GM12872 (cell line): ENCODE data around the gene PIGQ.

Source experiments
- TF ChIP-seq, protein P1 (sequence below): IDR thresholded peaks from 3 replicates; pipeline ENCODE4 v1.5.1; 2011; ENCODE audit warnings: low read depth, mild to moderate bottlenecking, low read length, moderate library complexity; ENCODE audit not compliant: insufficient read depth

The PIGQ gene

DNA sequence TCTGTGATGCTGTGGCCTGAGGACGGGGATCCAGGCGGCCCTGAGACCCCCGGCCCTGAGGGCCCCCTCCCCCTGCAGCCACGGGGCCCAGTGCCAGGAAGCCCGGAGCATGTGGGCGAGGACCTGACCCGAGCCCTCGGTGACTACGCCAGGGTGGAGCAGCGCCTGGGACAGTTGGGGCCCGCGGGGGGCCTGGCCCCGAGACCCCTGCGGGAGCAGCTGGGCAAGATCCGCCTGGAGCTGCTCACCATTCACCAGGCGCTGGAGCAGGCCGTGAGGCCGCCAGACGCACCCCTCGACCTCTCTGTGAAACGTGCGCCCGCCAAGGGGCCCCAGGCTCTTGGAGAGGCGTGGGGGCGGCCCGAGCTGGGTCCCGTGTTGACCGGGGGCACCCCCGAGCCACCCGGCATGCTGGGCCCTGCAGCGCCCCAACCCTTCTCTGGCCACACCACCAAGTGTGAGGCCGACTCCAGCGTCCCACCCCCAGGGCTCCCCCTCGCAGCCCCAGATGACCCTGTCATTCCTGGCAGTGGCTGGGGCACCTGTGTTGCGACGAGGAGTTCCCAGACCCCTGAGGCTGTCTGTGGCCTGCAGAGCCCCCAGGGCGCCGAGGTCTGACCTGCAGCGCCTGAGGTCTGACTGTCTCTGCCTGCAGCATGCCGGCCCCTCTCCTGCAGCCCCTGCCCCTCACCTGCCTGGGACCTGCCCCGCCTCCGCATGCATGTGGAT, 4.9 kb upstream of the PIGQ start:
- TF ChIP-seq, protein P1, sequence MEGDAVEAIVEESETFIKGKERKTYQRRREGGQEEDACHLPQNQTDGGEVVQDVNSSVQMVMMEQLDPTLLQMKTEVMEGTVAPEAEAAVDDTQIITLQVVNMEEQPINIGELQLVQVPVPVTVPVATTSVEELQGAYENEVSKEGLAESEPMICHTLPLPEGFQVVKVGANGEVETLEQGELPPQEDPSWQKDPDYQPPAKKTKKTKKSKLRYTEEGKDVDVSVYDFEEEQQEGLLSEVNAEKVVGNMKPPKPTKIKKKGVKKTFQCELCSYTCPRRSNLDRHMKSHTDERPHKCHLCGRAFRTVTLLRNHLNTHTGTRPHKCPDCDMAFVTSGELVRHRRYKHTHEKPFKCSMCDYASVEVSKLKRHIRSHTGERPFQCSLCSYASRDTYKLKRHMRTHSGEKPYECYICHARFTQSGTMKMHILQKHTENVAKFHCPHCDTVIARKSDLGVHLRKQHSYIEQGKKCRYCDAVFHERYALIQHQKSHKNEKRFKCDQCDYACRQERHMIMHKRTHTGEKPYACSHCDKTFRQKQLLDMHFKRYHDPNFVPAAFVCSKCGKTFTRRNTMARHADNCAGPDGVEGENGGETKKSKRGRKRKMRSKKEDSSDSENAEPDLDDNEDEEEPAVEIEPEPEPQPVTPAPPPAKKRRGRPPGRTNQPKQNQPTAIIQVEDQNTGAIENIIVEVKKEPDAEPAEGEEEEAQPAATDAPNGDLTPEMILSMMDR = no peak

DNA sequence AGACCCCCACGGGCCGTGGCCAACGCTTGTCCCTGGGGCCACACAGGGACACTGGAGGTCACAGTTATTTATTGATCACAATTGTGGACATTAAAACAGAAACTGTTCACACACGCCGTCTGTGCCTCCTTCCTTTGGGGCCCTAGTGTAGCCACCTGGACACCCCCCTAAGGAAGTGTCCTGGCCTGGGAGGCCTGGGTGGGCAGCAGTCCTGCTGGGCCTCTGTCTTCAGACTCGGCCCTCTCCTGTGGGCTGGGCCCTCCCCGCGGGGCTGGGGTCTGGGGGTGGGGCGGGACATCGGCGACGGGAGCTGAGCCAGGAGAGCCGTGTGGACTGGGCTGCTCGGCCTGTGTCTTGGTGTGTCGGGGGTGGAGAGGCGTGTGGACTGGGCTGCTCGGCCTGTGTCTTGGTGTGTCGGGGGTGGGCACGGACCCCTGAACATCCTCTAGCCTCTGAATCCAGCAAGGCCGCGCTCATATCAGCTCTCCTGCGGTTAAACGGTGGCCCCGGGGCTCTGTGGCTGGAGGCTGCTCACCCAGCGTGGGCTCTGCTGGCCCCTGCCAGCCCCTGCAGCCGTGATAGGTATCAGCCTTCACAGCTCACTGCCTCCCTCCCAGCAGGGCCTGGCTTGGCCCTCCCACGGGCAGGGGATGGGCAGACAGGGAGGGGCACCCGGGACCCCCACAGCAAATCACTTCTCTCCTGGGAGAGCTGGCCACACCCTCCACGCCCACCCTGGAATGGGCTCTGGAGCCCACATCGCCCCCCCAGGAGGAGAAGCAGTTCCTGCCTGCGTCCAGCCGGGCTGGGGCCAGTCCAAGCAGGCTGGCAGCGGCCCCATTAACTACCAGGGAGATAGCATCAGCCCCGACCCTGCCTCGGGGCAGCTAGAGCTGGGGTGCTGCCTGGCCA, 4.1 kb upstream of the PIGQ start:
- TF ChIP-seq, protein P1 = no peak

DNA sequence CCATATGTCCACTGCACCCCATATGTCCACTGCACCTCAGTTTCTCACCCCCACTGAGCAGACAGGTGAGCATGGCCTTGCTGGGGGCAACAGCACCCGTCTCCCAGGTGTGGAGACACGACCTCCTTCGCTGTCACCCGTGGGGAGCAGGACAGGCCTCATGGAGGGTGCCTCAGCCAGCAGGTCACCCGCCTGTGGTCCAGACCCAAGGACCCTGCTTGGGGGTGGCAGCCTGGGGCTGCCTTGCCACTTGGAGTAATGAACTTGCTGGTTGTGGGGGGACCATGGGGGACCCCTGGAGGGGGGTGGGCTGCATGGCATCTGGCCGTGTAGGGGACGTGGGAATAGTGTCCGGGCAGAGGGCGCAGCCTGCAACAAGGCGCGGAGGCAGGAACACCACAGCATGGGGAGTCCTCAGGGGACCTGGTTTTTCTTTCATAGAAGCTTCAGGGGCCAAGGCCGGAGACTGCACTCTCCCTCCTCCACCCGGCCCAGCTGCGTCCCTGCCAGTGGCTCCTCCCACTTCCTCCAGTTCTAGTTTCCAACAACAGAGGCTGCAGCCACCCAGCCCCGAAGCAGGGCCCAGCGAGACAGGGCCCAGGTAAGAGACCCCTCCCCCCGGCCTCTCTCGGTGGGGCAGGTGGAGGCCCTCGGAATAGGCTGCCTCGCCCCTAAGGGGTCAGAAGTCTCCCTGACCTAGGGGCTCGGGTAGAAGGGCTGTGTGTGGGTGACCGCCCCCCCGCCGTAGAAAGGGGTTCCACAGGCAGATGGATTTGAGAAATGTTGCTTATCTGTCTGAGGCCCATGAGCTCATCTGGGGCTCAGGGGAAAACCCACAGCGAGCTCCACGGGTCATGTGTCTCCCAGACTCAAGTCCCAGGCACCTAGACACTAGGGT, 3.0 kb upstream of the PIGQ start, which contains the start of gene NHLRC4:
TSS of gene NHLRC4 (plus strand) at position 531 of the 898 bp plus-strand sequence. CDS start 1,043 bp downstream, outside the sequence.
- TF ChIP-seq, protein P1 = no peak

DNA sequence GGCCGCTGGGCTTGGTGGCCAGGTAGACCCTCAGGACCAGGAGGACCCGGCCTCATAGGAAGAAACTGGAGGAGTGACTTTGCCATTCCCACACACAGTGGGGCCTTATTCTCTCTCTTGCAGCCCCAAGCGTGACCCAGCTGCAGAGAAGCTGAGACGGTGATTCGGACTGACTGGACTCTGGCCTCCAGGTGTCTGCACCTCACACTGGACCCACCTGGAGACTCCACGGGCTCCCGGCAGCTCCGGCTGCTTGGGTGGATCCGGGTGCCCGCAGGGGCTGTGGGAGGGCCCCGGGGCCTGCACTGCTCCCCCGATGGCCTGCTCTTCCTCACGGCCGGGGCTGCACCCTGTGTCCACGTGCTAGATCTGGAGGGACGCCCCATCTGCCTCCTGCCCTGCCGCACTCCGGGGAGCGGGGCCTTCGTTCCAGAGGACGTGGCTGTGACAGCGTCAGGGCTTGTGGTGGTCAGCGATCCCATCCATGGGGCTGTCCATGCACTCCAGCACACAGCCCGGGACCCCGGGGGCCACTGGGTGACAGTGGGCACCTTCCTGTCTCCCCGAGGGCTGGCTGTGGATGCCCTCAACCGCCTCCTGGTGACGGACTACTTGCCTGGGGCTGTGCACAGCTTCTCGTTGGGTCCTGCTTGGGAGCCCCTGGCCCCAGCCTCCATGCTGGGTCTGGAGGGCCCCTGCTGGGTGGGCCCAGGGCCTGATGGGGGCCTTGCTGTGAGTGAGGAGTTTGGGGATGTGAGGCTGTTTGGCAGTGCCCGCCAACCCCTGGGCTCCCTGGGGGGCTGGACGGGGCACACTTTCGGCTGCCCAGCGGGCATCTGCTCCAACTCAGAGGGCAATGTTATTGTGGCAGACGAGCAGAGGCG, 2.2 kb upstream of the PIGQ start:
- TF ChIP-seq, protein P1 = no peak

DNA sequence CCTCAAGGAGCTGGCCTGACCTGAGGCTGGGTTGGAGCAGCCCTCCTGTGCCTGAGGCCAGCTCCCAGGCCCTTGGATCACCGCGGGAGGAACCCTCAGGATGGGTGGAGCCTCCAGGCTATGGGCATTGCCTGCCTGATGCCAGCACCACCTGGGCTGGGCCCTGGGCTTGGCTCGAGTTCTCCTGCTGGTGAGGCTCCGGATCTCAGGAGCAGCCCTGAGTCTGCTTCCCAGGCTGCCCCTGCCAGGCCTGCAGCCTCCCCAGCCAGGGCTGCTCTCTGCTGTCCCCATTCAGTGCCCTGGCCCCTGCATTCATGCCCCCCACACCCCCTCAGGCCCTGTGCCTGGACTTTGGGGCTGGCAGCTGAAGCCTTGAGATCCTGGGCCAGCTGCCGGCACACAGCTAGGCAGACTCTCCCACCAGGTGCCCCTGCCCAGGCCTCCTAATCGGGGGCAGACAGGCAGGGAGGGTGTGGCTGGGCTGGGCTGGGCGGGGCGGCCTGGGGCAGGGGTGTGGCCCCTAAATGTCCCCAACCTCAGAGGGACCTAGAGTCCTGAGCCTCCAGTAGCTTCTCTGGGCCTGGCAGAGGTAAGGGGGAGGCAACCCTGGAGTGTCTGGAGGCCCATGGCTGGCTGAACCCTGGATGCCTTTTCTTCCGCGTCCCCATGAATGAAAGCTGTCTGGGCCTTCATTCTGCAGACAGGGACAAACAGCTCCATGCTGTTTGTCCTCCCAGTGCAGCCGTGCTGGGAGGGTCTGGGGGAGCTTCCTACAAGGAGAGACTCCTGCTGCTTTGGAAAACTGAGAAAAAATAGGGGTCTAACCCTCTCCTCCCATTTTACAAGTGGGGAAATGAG, 1.1 kb upstream of the PIGQ start:
- TF ChIP-seq, protein P1 = no peak

DNA sequence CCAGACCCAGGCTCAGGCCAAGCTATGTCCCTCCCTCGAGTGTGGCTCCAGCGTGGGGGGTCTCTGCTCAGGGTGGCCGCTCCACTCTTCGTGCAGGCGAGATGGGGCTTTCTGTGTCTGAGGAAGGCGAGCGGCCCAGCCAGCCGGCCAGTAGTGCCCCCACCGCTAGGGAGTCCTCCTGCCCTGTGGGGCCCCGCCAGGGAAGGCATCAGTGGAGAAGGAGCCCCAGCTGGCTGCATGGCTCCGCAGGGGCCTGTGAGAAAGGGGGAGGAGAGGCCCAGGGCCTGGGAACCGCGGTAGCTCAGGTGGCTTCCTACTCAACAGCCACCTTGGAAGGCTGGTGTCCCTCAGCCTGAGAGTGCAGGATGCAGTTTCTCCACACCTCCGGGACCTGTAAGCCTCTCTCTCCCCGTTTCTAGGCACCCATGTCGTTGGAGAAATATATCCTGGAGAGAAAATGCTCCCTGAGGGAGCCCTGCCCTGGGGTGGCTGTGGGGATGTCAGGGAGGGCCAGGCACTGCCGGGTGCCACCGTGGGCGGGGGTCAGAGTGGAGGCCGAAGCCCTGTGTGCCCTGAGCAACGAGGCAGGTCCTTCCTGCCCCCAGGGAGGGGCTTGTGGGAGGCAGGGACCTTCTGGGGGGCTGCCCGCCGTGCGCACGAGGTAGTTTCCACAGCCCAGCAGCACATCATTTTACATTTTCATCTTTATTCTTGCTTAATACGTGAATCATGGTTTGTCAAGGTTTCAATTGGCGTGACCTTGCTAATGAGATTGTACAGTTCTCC, 3.3 kb downstream of the PIGQ start:
- TF ChIP-seq, protein P1 = no peak
